ENCODE data around the gene PPP2R5E.

PPP2R5E gene

DNA sequence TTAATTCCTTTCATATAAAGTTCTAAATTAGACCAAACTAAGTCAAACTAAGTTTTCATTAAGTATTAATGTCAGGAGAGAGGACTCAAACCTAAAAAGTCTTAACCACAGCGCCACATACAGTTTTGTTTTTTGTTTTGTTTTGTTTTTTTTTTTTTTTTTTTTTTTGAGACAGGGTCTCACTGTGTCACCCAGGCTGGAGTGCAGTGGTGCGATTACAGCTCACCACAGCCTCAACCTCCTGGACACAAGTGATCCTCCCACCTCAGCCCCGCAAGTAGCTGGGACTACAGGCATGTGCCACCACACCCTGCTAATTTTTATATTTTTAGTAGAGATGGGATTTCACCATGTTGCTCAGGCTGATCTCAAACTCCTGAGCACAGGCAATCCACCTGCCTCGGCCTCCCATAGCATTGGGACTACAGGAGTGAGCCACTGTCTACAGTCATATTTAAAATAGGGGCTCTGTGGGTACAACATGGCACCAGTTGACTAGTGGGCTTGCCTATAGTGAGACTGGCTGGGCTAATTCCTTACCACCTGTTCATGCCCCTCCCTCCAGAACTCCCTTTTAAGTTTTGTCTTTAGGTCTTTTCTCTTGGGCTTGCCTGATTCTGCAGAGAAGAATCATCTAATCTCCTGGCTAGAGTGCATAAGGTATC lies 110.2 kb downstream of the PPP2R5E start:
- no peak for DNase-seq (ENCODE audit: low read depth, low spot score)

GRCh38 chr14:63432228-63432627 lies 110.9 kb downstream of the PPP2R5E start:
- DNase-seq (ENCODE audit: low read depth, low spot score), result no peak

DNA sequence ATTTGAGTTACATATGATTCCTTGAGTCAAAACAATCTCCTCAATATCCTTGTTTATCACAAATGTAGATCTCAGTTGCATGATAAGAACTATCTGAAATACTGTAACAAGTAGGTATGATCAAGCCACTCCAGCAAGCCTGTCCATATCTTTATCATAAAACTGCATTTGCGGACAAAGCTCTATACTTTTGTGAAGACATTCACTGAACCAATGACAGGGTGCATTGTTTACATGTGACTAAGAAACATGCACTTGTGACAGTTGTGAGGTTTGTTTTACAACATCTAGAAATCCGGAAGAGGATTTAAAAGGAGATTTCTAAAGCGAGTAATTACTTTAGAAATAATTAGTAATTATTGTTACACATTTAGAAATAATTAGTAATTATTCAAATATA lies 111.7 kb downstream of the PPP2R5E start:
- DNase-seq (ENCODE audit: low read depth, low spot score), result no peak

DNA sequence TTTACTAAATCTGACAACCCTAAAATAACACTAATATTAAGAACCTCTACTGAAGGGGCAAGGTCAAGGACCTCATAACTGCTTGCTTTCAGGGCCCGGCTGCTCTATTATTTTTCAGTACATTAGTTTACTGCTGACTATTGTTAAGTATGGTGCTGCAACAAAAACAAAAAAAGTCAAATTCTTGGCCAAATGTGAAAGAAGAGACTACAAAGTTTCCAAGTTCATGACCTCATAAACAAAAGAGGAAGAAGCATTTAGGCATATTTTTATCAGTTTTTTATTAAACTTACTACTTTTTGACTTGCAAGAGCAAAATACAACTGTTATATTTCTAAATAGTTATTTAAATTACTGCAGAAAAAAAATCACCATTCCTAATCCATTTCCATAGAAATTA lies 114.7 kb downstream of the PPP2R5E start:
- no peak for DNase-seq (ENCODE audit: low read depth, low spot score)

DNA sequence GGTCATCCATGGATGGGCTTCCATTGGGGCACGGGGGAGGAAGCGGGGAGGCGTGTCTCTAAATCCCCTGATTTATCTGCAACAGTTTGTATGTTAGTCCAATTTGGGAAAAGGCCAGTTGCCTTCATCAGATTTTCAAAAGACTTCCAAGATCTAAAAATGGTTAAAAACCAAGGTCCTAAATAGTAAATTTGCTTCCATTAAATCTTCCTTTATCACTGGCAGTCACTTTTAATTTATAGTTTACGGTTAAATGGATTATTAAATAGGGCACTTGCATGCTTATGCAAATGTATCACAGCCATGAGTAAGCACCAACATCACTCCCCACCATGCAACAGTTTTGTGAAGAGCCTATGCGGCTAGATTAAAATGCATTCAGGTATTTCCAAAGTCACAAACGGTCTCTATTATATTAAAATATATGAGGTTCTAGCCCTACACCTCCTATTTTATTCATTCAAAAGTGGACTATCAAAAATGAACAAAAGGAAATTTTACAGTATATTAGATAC lies 116.3 kb downstream of the PPP2R5E start:
- DNase-seq (ENCODE audit: low read depth, low spot score), result no peak

DNA sequence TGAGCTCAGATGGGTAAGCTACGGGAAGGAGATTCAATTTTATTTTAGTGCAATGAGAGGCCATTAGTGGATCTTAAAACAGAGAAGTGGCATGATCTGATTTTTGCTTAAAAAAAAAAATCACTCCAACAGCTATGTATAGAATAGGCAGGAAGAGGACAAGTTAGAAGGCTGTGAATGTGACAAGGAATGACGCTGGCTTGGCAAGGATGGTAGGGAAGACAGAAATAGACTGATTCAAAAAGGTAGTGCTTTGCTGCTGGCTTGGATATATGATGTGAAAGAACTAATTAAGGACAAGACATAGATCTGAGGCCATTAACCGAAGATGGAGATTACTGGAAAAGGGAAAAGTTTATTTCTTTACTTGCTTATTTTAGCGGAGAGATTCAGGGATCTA lies 119.3 kb downstream of the PPP2R5E start:
- no peak for DNase-seq (ENCODE audit: low read depth, low spot score)

DNA sequence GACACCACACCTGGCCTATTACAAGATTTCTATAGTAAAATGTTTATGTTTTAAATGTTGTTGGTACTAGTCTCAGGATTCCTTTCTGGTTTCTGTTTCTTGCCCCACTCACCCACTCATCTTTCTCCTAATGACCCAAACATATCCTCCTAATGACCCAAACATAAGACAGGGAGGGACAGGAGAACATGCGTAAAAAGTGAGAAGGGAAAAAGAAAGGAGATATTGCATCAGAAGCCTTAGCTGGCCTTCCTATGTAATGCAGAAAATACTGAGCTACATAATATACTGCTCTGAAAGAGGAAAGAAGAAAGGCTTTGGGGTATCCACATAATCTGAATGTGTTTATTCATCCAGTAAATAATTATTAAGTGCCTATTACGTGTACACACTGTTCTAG lies 119.8 kb downstream of the PPP2R5E start:
- no peak for DNase-seq (ENCODE audit: low read depth, low spot score)

DNA sequence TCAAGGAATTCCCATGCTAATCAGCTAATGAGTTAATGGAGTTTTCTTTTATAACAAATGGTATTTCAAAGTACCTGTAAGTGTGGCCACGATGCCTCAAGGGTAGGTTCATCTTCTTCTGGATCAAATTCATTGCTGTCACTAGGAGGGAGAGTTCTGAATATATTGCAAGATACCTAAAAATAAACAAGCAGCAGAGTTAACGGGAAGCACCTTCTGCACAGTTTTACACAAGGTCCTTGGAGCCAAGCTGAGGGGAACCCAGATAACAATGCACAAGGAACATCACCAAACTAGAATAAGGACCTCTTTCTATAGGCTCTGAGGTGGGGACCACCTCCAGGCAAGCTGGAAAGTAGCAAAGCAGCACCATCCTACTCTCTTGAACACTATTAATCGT lies 121.3 kb downstream of the PPP2R5E start:
- DNase-seq (ENCODE audit: low read depth, low spot score), result no peak

DNA sequence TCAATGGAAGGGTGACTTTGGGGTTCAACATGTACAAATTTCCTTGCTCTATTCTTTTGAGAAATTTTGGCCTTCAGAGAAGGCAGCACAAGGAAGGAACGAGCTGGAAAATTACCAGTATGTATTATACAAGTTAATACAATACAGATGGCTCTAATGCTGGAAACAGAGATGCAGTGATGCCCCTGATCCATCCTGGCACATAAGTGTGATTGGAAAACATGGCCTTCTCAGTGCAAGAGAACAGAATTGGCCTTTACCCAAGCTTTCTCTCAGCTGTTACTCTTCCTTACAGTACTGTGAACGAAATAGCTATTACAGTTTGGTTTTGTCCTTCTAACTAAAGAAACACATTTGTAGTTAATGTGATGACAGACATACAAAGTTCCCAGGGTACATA lies 122.0 kb downstream of the PPP2R5E start:
- no peak for DNase-seq (ENCODE audit: low read depth, low spot score)

DNA sequence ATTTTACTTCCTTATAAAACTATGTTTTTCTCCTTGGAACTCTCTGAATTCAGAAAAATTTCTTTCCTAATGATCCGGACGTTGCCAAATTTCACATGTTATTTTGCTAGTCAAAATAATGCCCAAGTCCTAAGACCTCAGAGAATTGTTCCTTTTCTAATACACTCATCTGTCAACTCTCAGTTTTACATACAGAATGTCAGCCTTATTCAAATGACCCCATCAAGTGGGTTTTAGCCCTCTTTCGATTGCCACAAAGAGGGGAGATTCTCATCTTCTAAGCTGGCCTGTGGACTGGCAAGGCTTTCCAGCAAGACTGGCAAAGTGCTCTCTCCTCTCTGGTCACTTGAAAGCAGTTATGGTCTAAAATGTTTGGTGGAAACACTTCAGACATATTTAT lies 125.2 kb downstream of the PPP2R5E start:
- DNase-seq (ENCODE audit: low read depth, low spot score), result no peak

DNA sequence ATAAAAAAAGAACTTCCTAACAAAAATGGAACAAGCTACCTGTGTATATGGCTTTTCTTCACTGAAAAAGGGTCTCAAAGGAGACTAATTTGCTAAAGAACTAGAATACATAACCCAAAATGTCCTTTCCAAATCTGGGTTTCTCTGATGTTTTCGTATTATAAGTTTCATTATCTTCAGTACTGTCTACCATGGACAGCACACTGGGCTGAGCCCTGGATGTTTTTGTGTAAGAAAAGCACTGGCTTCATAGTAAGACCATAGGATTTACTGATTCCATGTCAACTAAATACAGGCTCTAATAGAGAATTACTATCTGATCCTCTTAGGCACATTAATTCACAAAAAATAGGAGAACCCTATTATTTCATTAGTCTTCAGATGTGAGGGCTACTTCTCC lies 130.2 kb downstream of the PPP2R5E start:
- no peak for DNase-seq (ENCODE audit: low read depth, low spot score)

DNA sequence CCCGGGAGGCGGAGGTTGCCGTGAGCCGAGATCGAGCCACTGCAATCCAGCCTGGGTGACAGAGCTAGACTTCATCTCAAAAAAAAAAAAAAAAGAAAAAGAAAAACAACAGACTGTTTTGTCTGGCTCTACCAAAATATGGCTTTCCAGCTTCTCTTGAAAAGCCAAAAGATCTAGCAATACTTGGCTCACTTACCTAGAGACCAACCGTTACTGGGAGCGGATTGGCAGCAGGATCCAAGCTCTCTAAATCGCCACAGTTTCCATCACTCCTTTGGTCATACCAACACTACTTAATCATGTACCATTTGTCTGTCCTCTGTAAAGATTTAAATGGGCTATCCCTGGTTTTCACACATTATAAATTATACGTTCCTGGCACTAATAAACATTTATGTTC lies 136.8 kb downstream of the PPP2R5E start:
- DNase-seq (ENCODE audit: low read depth, low spot score), result no peak

DNA sequence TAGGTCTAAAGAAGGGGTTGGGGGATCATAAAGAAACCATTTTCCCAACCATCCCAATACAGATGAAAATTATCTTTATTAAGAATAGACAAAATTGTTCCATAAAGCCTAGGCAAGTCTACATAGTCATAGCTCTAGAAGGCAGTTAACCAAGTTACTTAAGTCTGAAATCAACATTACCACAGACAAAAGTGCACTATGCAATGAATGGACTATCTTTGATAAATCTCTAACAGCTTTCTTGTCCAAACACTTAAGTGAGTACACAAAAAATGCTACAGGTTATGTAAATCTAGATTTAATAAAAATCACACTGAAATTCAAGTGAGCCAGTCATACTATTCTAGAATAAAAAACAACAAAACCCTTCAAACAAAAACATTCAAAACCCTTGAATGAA lies 137.5 kb downstream of the PPP2R5E start:
- no peak for DNase-seq (ENCODE audit: low read depth, low spot score)

- no peak for DNase-seq (ENCODE audit: low read depth, low spot score)
Measured at GRCh38 chr14:63404906-63405305, 138.3 kb downstream of the PPP2R5E start.

DNA sequence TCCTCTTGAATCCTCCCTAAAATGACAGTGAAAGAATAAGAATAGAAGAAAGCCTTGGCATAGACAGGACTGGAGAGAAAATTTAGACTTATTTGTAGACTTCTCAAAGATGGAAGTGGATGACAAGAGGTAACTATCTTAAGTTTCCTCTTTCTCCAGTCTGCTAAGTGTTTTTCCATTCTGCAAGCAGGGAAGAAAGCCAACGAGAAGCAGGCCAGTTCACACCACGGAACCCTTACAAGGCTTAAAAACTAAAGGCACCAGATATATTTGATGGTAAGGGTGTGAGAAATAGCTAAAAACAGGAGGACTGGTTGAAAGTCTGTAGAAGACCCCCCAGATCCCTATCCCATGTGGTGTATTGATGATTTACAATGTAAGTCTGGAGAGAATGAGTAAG lies 141.5 kb downstream of the PPP2R5E start:
- no peak for DNase-seq (ENCODE audit: low read depth, low spot score)

GRCh38 chr14:63398952-63399351 lies 144.2 kb downstream of the PPP2R5E start:
- no peak for DNase-seq (ENCODE audit: low read depth, low spot score)

- DNase-seq (ENCODE audit: low read depth, low spot score), result no peak
Measured at GRCh38 chr14:63394841-63395240, 148.3 kb downstream of the PPP2R5E start.

GRCh38 chr14:63394432-63394831 lies 148.7 kb downstream of the PPP2R5E start:
- DNase-seq (ENCODE audit: low read depth, low spot score), result no peak

- no peak for DNase-seq (ENCODE audit: low read depth, low spot score)
Measured at GRCh38 chr14:63393012-63393411, 150.2 kb downstream of the PPP2R5E start.

GRCh38 chr14:63392236-63392635 lies 150.9 kb downstream of the PPP2R5E start:
- no peak for DNase-seq (ENCODE audit: low read depth, low spot score)

DNA sequence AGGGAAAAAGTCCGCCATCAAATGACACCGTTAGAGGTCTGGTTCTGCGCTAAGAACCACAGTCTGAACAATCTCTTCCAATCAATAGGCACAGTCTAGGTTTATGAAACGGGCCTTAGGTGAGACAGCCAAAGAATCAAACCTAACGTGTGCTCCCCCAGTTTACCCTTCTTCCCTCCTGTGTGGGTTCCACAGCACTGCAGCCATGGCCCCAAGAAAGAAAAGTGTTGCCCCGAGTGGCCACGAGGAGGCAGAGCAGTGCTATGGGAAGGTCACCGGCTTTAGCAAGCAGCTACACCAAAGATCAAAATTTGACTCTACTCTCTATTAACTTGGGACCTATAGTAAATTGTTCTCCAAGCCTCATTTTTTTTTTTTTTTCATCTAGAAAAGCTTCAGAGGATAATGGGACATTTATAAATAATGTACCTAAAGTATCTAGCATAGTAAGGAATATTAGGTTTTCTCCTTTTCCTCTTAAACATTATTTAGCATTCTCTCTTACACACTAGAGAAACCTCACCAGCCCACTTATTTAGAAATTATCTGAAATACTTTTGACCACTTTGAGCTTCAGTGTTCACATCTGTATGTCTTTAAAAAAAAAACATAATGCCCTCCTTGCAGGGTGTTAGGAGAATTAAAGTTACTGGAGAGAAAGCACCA lies 154.3 kb downstream of the PPP2R5E start:
- peak; percentile 23 for DNase-seq (ENCODE audit: low read depth, low spot score)

GRCh38 chr14:63387711-63388110 lies 155.5 kb downstream of the PPP2R5E start:
- DNase-seq (ENCODE audit: low read depth, low spot score), result no peak

- DNase-seq (ENCODE audit: low read depth, low spot score), result no peak
Measured at GRCh38 chr14:63383776-63384367, 159.3 kb downstream of the PPP2R5E start.

Measured in smooth muscle cell of the brain vasculature (primary cell).